ENCODE results near the gene AAMP. TPM values are rescaled to one million over a fixed set of nuclear protein-coding genes. Genes with fewer than 3 reads are reported as not detected.

Gene AAMP
- total RNA-seq, 4 donors from 2014 or later, result 87.1 to 134 (median 96.0) TPM

- Histone ChIP-seq H3K36me3 (peaks cover 0 to 100% of the 10 kb centered on the region in 2 donors), H3K27me3 (no peaks in the 10 kb centered on the region), H3K27ac (peak overlapping the region in 1 of 4 donors; percentile 10), H3K4me1 (peaks cover 16 to 29% of the 10 kb centered on the region in 2 donors), H3K4me3 (no peak overlapping the region), H3K9me3 (no peaks in the 10 kb centered on the region)
- intact Hi-C loops (cut with DNase I; ENCODE audit: low total_unique reads), result no loop called here
- DNase-seq, result no peak
- ATAC-seq, result no peak
- in situ Hi-C loops (cut with MboI; ENCODE audit: low sequenced_read_pairs in 4 of 4), result loop anchor here in 2 of 4 donors (10.0 kb wide), 1 partner anchor 65 kb away; no protein-coding TSS in a partner anchor
- no peak for TF ChIP-seq POLR2A (IDR thresholded peaks at IDR 0.05)
- no peak for TF ChIP-seq CTCF (IDR thresholded peaks at IDR 0.05 in 4 of 5, conservative IDR thresholded peaks at IDR 0.05 in 1 of 5)
Measured at GRCh38 chr2:218249691-218250090, 20.2 kb downstream of the AAMP start.

GRCh38 chr2:218245214-218245613, 24.7 kb downstream of the AAMP start:
- H3K27me3 ChIP-seq, result no peaks in the 10 kb centered on the region
- TF ChIP-seq POLR2A (IDR thresholded peaks at IDR 0.05), result no peak
- TF ChIP-seq CTCF (IDR thresholded peaks at IDR 0.05 in 4 of 5, conservative IDR thresholded peaks at IDR 0.05 in 1 of 5), result no peak
- H3K4me1 ChIP-seq, result peaks cover 0 to 7% of the 10 kb centered on the region in 2 donors
- no peaks in the 10 kb centered on the region for H3K9me3 ChIP-seq
- in situ Hi-C loops (cut with MboI; ENCODE audit: low sequenced_read_pairs in 4 of 4) (no loop called here), intact Hi-C loops (cut with DNase I; ENCODE audit: low total_unique reads) (no loop called here)
- peak overlapping the region in 2 of 4 donors; percentile 17 to 21 for H3K27ac ChIP-seq
- DNase-seq (no peak), ATAC-seq (peak in 1 of 2 donors; percentile 25)
- H3K36me3 ChIP-seq, result peaks cover 0 to 94% of the 10 kb centered on the region in 2 donors
- H3K4me3 ChIP-seq, result no peak overlapping the region

GRCh38 chr2:218244665-218245064, 25.3 kb downstream of the AAMP start:
- Histone ChIP-seq H3K27ac (peak overlapping the region in 1 of 4 donors; percentile 21), H3K36me3 (peaks cover 0 to 94% of the 10 kb centered on the region in 2 donors), H3K9me3 (no peaks in the 10 kb centered on the region), H3K4me3 (no peak overlapping the region), H3K4me1 (peaks cover 0 to 7% of the 10 kb centered on the region in 2 donors), H3K27me3 (no peaks in the 10 kb centered on the region)
- in situ Hi-C loops (cut with MboI; ENCODE audit: low sequenced_read_pairs in 4 of 4), result no loop called here
- intact Hi-C loops (cut with DNase I; ENCODE audit: low total_unique reads), result no loop called here
- DNase-seq (no peak), ATAC-seq (no peak)
- TF ChIP-seq POLR2A (IDR thresholded peaks at IDR 0.05) (no peak), CTCF (IDR thresholded peaks at IDR 0.05 in 4 of 5, conservative IDR thresholded peaks at IDR 0.05 in 1 of 5) (no peak)

- Histone ChIP-seq H3K4me3 (no peak overlapping the region), H3K36me3 (peaks cover 0 to 94% of the 10 kb centered on the region in 2 donors), H3K4me1 (peaks cover 0 to 7% of the 10 kb centered on the region in 2 donors), H3K9me3 (no peaks in the 10 kb centered on the region), H3K27ac (no peak overlapping the region), H3K27me3 (no peaks in the 10 kb centered on the region)
- in situ Hi-C loops (cut with MboI; ENCODE audit: low sequenced_read_pairs in 4 of 4), result no loop called here
- no peak for TF ChIP-seq POLR2A (IDR thresholded peaks at IDR 0.05)
- no peak for TF ChIP-seq CTCF (IDR thresholded peaks at IDR 0.05 in 4 of 5, conservative IDR thresholded peaks at IDR 0.05 in 1 of 5)
- ATAC-seq (no peak), DNase-seq (no peak)
- intact Hi-C loops (cut with DNase I; ENCODE audit: low total_unique reads), result no loop called here
Measured at GRCh38 chr2:218244204-218244603, 25.7 kb downstream of the AAMP start.

- Histone ChIP-seq H3K4me1 (no peaks in the 10 kb centered on the region), H3K36me3 (peaks cover 0 to 97% of the 10 kb centered on the region in 2 donors), H3K27me3 (no peaks in the 10 kb centered on the region), H3K4me3 (no peak overlapping the region), H3K27ac (no peak overlapping the region), H3K9me3 (no peaks in the 10 kb centered on the region)
- ATAC-seq (no peak), DNase-seq (no peak)
- in situ Hi-C loops (cut with MboI; ENCODE audit: low sequenced_read_pairs in 4 of 4) (no loop called here), intact Hi-C loops (cut with DNase I; ENCODE audit: low total_unique reads) (no loop called here)
- TF ChIP-seq CTCF (IDR thresholded peaks at IDR 0.05 in 4 of 5, conservative IDR thresholded peaks at IDR 0.05 in 1 of 5) (no peak), POLR2A (IDR thresholded peaks at IDR 0.05) (no peak)
Measured at GRCh38 chr2:218238887-218239286, 31.1 kb downstream of the AAMP start.

Measured in gastrocnemius medialis (tissue), 4 donors.